Mucosa of descending colon (tissue), 3 donors: ENCODE results near the gene TSHZ2. TPM values are rescaled to one million over a fixed set of nuclear protein-coding genes. Genes with fewer than 3 reads are reported as not detected.

ENCODE experiments used
- ATAC-seq: fragments of 200-7000 bp; cut with Tn5 transposase; one replicate; pipeline ENCODE4 v1.9.1; 2020; ENCODE audit warnings: mild to moderate bottlenecking, moderate library complexity
- DNase-seq, 3 donors: peaks; one replicate each; pipeline ENCODE4 v3.0.0-alpha.2; 2020
- H3K36me3 ChIP-seq: fragments of 200-600 bp; one replicate; pipeline ENCODE4 v1.8.0; 2021; ENCODE audit warnings: low read depth, mild to moderate bottlenecking
- H3K4me1 ChIP-seq: fragments of 200-600 bp; one replicate; pipeline ENCODE4 v1.8.0; 2021; ENCODE audit warnings: low read depth, mild to moderate bottlenecking
- H3K4me3 ChIP-seq: fragments of 200-600 bp; one replicate; pipeline ENCODE4 v1.8.0; 2021; ENCODE audit warnings: mild to moderate bottlenecking
- H3K9me3 ChIP-seq: fragments of 200-600 bp; one replicate; pipeline ENCODE4 v1.8.0; 2021; ENCODE audit warnings: mild to moderate bottlenecking
- CTCF ChIP-seq: fragments of 200-600 bp; IDR thresholded peaks from one replicate; pipeline ENCODE4 v1.8.0; 2022; ENCODE audit warnings: antibody characterized with exemption, mild to moderate bottlenecking
- intact Hi-C, 2 donors: fragments of 100-400 bp; cut with DNase I in 1 of 2; cut with micrococcal nuclease in 1 of 2; formaldehyde crosslinking; loops; one replicate each; pipeline versions ENCODE4 v1.11.0 to v1.11.1; 2022; cut with DNase I, micrococcal nuclease
- total RNA-seq, 3 donors: library from RNA; stranded (reverse); fragmentation: NEBNext Ultra II Directional in 2 of 3; extraction: Animal tissue kit (Norgen Biotek cat#: 25700) in 2 of 3; gene quantifications; one replicate each; pipeline versions ENCODE4 v1.2.1 to v1.2.4, GENCODE V29; 2021 to 2023
- donor health status: DM: no; HTN: no; CAD: no; lungs with moderate emphysema.
- donor health status: DM: no; HTN: no; CAD: no.
- donor health status: DM: no; HTN: yes; CAD: no.

TSHZ2 gene
- total RNA-seq, 3 donors from 2014 or later, result 1.9 to 17.8 (median 3.6) TPM

GRCh38 chr20:52941808-52942207 lies 30.4 kb upstream of the TSHZ2 start:
- no peak for DNase-seq
- Histone ChIP-seq H3K9me3 (no peaks in the 10 kb centered on the region), H3K4me1 (no peaks in the 10 kb centered on the region), H3K36me3 (no peaks in the 10 kb centered on the region), H3K4me3 (no peak overlapping the region)
- TF ChIP-seq CTCF, result no peak
- ATAC-seq, result no peak
- intact Hi-C loops, result no loop called here

- Histone ChIP-seq H3K9me3 (no peaks in the 10 kb centered on the region), H3K36me3 (no peaks in the 10 kb centered on the region), H3K4me1 (no peaks in the 10 kb centered on the region), H3K4me3 (no peak overlapping the region)
- intact Hi-C loops, result no loop called here
- no peak for DNase-seq
- no peak for TF ChIP-seq CTCF
- no peak for ATAC-seq
These were observed 28.8 kb upstream of the TSHZ2 start for GRCh38 chr20:52943185-52943841.

- intact Hi-C loops, result no loop called here
- ATAC-seq (no peak), DNase-seq (no peak)
- no peak overlapping the region for H3K4me3 ChIP-seq
- H3K4me1 ChIP-seq, result no peaks in the 10 kb centered on the region
- TF ChIP-seq CTCF, result no peak
- H3K9me3 ChIP-seq, result no peaks in the 10 kb centered on the region
- H3K36me3 ChIP-seq, result no peaks in the 10 kb centered on the region
These were observed 26.9 kb upstream of the TSHZ2 start for GRCh38 chr20:52945268-52945667.

GRCh38 chr20:52945862-52946522 lies 26.2 kb upstream of the TSHZ2 start:
- intact Hi-C loops, result no loop called here
- Histone ChIP-seq H3K9me3 (no peaks in the 10 kb centered on the region), H3K4me1 (no peaks in the 10 kb centered on the region), H3K4me3 (no peak overlapping the region), H3K36me3 (no peaks in the 10 kb centered on the region)
- DNase-seq (no peak), ATAC-seq (no peak)
- TF ChIP-seq CTCF, result no peak

GRCh38 chr20:52948491-52948890 lies 23.7 kb upstream of the TSHZ2 start:
- Histone ChIP-seq H3K36me3 (no peaks in the 10 kb centered on the region), H3K9me3 (no peaks in the 10 kb centered on the region), H3K4me3 (no peak overlapping the region), H3K4me1 (no peaks in the 10 kb centered on the region)
- ATAC-seq, result no peak
- no peak for DNase-seq
- intact Hi-C loops, result no loop called here
- no peak for TF ChIP-seq CTCF
